Breast epithelium (tissue), 3 donors: ENCODE results near the gene ABTB1.

ENCODE experiments used
- CTCF ChIP-seq, 3 donors: fragments of 450-650 bp; IDR thresholded peaks; one replicate each; pipeline ENCODE4 v1.5.1; 2016 to 2017; ENCODE audit warnings: antibody characterized with exemption in 3 of 3, mild to moderate bottlenecking in 3 of 3, moderate library complexity in 3 of 3
- POLR2A ChIP-seq: fragments of 450-650 bp; IDR thresholded peaks from one replicate; pipeline ENCODE4 v1.6.1; 2016; ENCODE audit warnings: antibody characterized with exemption, mild to moderate bottlenecking, moderate library complexity

- TF ChIP-seq CTCF (IDR thresholded peaks at IDR 0.05) (no peak), POLR2A (no peak)
These were observed 24.9 kb upstream of the ABTB1 start for GRCh38 chr3:127647845-127648204.
